Hepatocyte (in vitro differentiated cells): ENCODE data around the gene FAM53B. TPM values are rescaled to one million over a fixed set of nuclear protein-coding genes. Genes with fewer than 3 reads are reported as not detected.

Experiments used
- DNase-seq: peaks from one replicate; pipeline ENCODE4 v3.0.0-alpha.2; 2016; ENCODE audit warnings: low spot score
- H2AFZ ChIP-seq: fragments of 200-600 bp; sonication (generic); 2 replicates; pipeline ENCODE4 v1.6.0; 2016; ENCODE audit warnings: antibody characterized with exemption, mild to moderate bottlenecking
- H3K27ac ChIP-seq: fragments of 200-600 bp; sonication (generic); 2 replicates; pipeline ENCODE4 v1.5.1; 2016; ENCODE audit warnings: mild to moderate bottlenecking
- H3K27me3 ChIP-seq: fragments of 200-600 bp; sonication (generic); 2 replicates; pipeline ENCODE4 v1.6.1; 2016
- H3K36me3 ChIP-seq: fragments of 200-600 bp; sonication (generic); replicated peaks from 2 replicates; pipeline ENCODE4 v1.5.1; 2016; ENCODE audit warnings: low read depth; ENCODE audit not compliant: insufficient read depth
- H3K4me1 ChIP-seq: fragments of 200-600 bp; sonication (generic); 2 replicates; pipeline ENCODE4 v1.5.1; 2016; ENCODE audit warnings: mild to moderate bottlenecking, moderate library complexity; ENCODE audit not compliant: insufficient read depth
- H3K4me2 ChIP-seq: fragments of 200-600 bp; sonication (generic); 2 replicates; pipeline ENCODE4 v1.6.0; 2016
- H3K4me3 ChIP-seq: fragments of 200-600 bp; sonication (generic); 2 replicates; pipeline ENCODE4 v1.5.1; 2016; ENCODE audit warnings: mild to moderate bottlenecking
- H3K79me2 ChIP-seq: fragments of 200-600 bp; sonication (generic); 2 replicates; pipeline ENCODE4 v1.6.0; 2017; ENCODE audit warnings: mild to moderate bottlenecking
- H3K9me2 ChIP-seq: fragments of 200-600 bp; sonication (generic); replicated peaks from 2 replicates; pipeline ENCODE4 v1.6.0; 2017; ENCODE audit warnings: mild to moderate bottlenecking; ENCODE audit not compliant: insufficient read depth
- H3K9me3 ChIP-seq: fragments of 200-600 bp; sonication (generic); 2 replicates; pipeline ENCODE4 v1.5.1; 2016; ENCODE audit warnings: low read depth, mild to moderate bottlenecking
- H4K20me1 ChIP-seq: fragments of 200-600 bp; sonication (generic); 2 replicates; pipeline ENCODE4 v1.6.0; 2016; ENCODE audit warnings: mild to moderate bottlenecking; ENCODE audit not compliant: insufficient read depth, poor library complexity, severe bottlenecking
- EZH2 ChIP-seq: fragments of 200-600 bp; sonication (generic); IDR thresholded peaks from 2 replicates; pipeline ENCODE4 v1.6.1; 2016; ENCODE audit warnings: antibody characterized with exemption, mild to moderate bottlenecking, borderline replicate concordance
- EZH2phosphoT487 ChIP-seq: fragments of 200-600 bp; sonication (generic); IDR thresholded peaks from one replicate; pipeline ENCODE4 v1.6.1; 2018; ENCODE audit warnings: antibody characterized with exemption, mild to moderate bottlenecking, low read depth, moderate library complexity; ENCODE audit not compliant: unreplicated experiment, severe bottlenecking
- WGBS: methylation state at CpG from one replicate; pipeline ENCODE4 v1.1.6; 2016; ENCODE audit warnings: low lambda C conversion rate; ENCODE audit errors: missing lambda C conversion rate; 5-methylcytosine and 5-hydroxymethylcytosine counted together
- polyA plus RNA-seq: library from polyadenylated mRNA; unstranded; fragments of >200 nt; fragmentation: Nextera tagmentation; extraction: Ambion mirVana; gene quantifications from 2 replicates; pipeline ENCODE4 v1.2.1, GENCODE V29; 2016
- total RNA-seq: library from RNA; depleted of rRNA; stranded (reverse); fragments of >200 nt; gene quantifications from 2 replicates; pipeline ENCODE4 v1.2.3, GENCODE V29; 2014
- TF ChIP-seq, protein P1 (sequence below): fragments of 200-600 bp; sonication (generic); IDR thresholded peaks from 2 replicates; pipeline ENCODE4 v1.5.1; 2016; ENCODE audit warnings: antibody characterized with exemption, mild to moderate bottlenecking; ENCODE audit not compliant: poor library complexity

Gene FAM53B
- total and polyA plus RNA-seq, 2 experiments from 2014 or later, result 10.3 to 23.6 TPM

DNA sequence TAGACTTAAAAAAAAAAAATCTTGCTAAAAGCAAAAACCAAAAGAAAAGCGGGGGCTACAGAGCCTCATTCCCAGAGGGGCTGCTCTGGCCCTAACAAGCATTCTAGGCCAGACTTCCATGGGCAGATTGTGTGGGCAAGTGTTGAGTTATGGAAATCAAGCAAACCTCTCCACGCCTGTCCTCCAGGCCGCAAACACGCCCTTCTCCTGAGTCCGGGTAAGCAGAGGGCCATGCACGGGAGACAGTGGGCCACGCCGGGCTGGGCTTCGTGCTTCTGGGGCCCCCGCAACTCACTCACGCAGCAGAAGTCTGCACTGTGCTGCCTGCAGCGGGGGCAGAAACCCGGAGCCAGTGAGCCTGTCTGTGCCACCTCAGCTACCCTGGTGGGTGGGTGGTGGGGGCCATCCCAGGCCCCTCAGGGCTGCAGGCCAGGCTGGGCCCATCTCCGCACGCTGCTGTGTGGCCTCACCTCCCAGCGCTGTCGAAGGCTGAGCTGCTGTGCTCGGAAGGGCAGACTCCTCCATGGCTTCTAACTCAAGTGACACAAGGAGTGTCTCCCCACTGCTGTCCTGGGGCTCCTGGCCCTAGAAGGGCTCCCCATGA lies 125.6 kb downstream of the FAM53B start:
- H3K27ac ChIP-seq, result no peak overlapping the region
- no peak for DNase-seq
- no peaks in the 10 kb centered on the region for H3K9me3 ChIP-seq
- no peaks in the 10 kb centered on the region for H3K36me3 ChIP-seq
- H3K4me1 ChIP-seq, result no peaks in the 10 kb centered on the region
- no peaks in the 10 kb centered on the region for H4K20me1 ChIP-seq
- TF ChIP-seq EZH2 (no peak), EZH2phosphoT487 (no peak)
- TF ChIP-seq, protein P1, sequence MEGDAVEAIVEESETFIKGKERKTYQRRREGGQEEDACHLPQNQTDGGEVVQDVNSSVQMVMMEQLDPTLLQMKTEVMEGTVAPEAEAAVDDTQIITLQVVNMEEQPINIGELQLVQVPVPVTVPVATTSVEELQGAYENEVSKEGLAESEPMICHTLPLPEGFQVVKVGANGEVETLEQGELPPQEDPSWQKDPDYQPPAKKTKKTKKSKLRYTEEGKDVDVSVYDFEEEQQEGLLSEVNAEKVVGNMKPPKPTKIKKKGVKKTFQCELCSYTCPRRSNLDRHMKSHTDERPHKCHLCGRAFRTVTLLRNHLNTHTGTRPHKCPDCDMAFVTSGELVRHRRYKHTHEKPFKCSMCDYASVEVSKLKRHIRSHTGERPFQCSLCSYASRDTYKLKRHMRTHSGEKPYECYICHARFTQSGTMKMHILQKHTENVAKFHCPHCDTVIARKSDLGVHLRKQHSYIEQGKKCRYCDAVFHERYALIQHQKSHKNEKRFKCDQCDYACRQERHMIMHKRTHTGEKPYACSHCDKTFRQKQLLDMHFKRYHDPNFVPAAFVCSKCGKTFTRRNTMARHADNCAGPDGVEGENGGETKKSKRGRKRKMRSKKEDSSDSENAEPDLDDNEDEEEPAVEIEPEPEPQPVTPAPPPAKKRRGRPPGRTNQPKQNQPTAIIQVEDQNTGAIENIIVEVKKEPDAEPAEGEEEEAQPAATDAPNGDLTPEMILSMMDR, result no peak
- no peaks in the 10 kb centered on the region for H3K27me3 ChIP-seq
- no peaks in the 10 kb centered on the region for H3K9me2 ChIP-seq
- no peak overlapping the region for H3K4me3 ChIP-seq
- no peaks in the 10 kb centered on the region for H3K79me2 ChIP-seq
- 90% methylated on average over 18 of the region's 18 CpGs for WGBS
- no peak overlapping the region for H3K4me2 ChIP-seq
- H2AFZ ChIP-seq, result no peak overlapping the region

DNA sequence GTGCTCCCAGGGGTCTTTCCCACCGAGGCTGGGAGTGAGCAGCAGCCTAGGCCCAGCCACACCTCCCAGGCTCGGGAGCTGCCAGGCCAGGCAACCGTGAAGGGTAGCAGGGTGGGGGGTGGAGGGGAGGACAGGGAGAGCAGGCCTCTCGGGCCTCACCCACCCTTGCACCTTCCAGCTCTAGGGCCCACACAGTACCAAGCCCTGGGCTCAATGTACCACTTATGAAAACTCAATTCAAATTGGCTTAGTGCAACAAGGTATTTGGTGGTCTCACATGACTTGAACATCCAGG lies 127.4 kb downstream of the FAM53B start:
- Histone ChIP-seq H3K4me2 (no peak overlapping the region), H3K36me3 (no peaks in the 10 kb centered on the region), H4K20me1 (no peaks in the 10 kb centered on the region), H3K9me2 (no peaks in the 10 kb centered on the region), H3K4me1 (no peaks in the 10 kb centered on the region), H3K9me3 (no peaks in the 10 kb centered on the region), H3K27me3 (no peaks in the 10 kb centered on the region), H2AFZ (no peak overlapping the region), H3K27ac (no peak overlapping the region), H3K4me3 (no peak overlapping the region), H3K79me2 (no peaks in the 10 kb centered on the region)
- WGBS, result 78% methylated on average over 4 of the region's 4 CpGs
- DNase-seq, result no peak
- TF ChIP-seq EZH2 (no peak), EZH2phosphoT487 (no peak)
- TF ChIP-seq, protein P1, result no peak

DNA sequence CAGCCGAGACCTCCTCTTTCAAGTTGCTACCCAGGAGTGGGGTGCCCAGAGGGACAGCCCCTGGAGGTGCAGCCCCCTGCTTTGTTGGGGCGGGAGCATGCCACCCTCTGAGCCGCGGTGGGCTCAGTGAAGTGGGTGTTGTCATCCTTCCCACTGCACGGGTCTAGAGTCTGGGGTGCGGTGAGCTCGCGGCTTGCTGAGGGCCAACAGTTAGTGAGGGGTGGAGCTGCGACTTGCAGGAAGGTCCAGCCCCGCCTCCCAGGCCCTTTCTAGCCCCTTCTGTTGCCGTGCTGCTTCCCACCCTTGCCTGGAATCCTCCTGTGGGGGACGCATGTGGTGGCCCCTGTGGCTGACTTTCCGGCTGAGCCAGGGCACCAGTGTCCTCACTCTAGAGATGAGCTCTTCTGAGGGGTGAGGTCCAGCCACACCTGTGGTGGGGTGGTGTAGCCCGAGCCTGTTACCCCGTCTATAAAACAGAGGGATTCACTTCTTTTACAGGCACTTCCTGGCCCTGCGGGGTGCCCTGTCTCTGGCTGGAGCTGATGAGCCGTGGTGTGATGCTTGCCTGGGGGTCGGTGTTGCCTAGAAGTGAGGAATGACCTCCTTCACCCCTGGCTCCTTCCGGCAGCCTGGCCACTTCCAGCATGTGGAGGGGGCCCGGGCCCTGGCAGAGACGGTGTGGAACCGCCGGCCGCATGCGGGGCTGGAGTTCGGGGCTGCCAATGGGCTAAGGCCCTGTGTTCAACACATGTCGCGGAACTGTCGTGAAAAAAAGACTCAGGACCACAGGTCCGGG lies 127.9 kb downstream of the FAM53B start:
- 87% methylated on average over 23 of the region's 30 CpGs for WGBS
- H2AFZ ChIP-seq, result no peak overlapping the region
- H3K79me2 ChIP-seq, result no peaks in the 10 kb centered on the region
- no peak overlapping the region for H3K4me3 ChIP-seq
- no peak overlapping the region for H3K27ac ChIP-seq
- H3K9me2 ChIP-seq, result no peaks in the 10 kb centered on the region
- no peaks in the 10 kb centered on the region for H4K20me1 ChIP-seq
- no peaks in the 10 kb centered on the region for H3K4me1 ChIP-seq
- DNase-seq, result no peak
- no peaks in the 10 kb centered on the region for H3K27me3 ChIP-seq
- TF ChIP-seq EZH2phosphoT487 (no peak), EZH2 (no peak)
- TF ChIP-seq, protein P1, result no peak
- H3K36me3 ChIP-seq, result no peaks in the 10 kb centered on the region
- no peak overlapping the region for H3K4me2 ChIP-seq
- no peaks in the 10 kb centered on the region for H3K9me3 ChIP-seq
